HEK293T (cell line): ENCODE results near the gene PLCD1.
"Not testable (repeated sequence)": the region's sequence is repeated elsewhere in the genome, so short reads cannot be mapped to it uniquely, and the experiment has no call there.

ENCODE experiments used
- CTCF ChIA-PET: fragments of 350-600 bp; formaldehyde crosslinking; extraction: SDS; loops from one replicate; lab custom pipeline; 2021; ENCODE audit warnings: antibody characterized with exemption, inconsistent platforms; lab: Yijun Ruan, JAX
- POLR2A ChIA-PET: fragments of 350-600 bp; formaldehyde crosslinking; extraction: SDS; loops from one replicate; lab custom pipeline; 2020; ENCODE audit warnings: antibody characterized with exemption, inconsistent platforms; lab: Yijun Ruan, JAX
- DNase-seq: peaks from one replicate; pipeline ENCODE4 v3.0.0; 2012; ENCODE audit warnings: mixed read lengths; ENCODE audit errors: extremely low spot score
- ARNT ChIP-seq: fragments of 450-650 bp; IDR thresholded peaks from 2 replicates; pipeline ENCODE4 v1.6.1; 2017; ENCODE audit warnings: mild to moderate bottlenecking
- BHLHE40 ChIP-seq: fragments of 450-650 bp; IDR thresholded peaks from 2 replicates; pipeline ENCODE4 v1.6.1; 2016; ENCODE audit warnings: mild to moderate bottlenecking, moderate library complexity, borderline replicate concordance
- CTBP1 ChIP-seq: fragments of 450-650 bp; IDR thresholded peaks from 2 replicates; pipeline ENCODE4 v1.6.1; 2016; ENCODE audit warnings: borderline replicate concordance
- ELF4 ChIP-seq: fragments of 450-650 bp; IDR thresholded peaks from 2 replicates; pipeline ENCODE4 v1.6.1; 2017; ENCODE audit warnings: antibody characterized with exemption
- FOXA1 ChIP-seq: fragments of 450-650 bp; IDR thresholded peaks from 2 replicates; pipeline ENCODE4 v1.6.1; 2016; ENCODE audit warnings: mild to moderate bottlenecking
- FOXK2 ChIP-seq: fragments of 450-650 bp; IDR thresholded peaks from 2 replicates; pipeline ENCODE4 v1.6.1; 2016; ENCODE audit warnings: mild to moderate bottlenecking
- FOXM1 ChIP-seq: fragments of 450-650 bp; IDR thresholded peaks from 2 replicates; pipeline ENCODE4 v1.6.1; 2017; ENCODE audit warnings: mild to moderate bottlenecking, borderline replicate concordance
- HDGF ChIP-seq: fragments of 450-650 bp; IDR thresholded peaks from 2 replicates; pipeline ENCODE4 v1.6.1; 2017; ENCODE audit warnings: antibody characterized with exemption, borderline replicate concordance
- L3MBTL2 ChIP-seq: fragments of 450-650 bp; conservative IDR thresholded peaks from 2 replicates; pipeline ENCODE4 v1.6.1; 2016; ENCODE audit warnings: mild to moderate bottlenecking
- LEF1 ChIP-seq: fragments of 450-650 bp; IDR thresholded peaks from 2 replicates; pipeline ENCODE4 v1.6.1; 2017; ENCODE audit warnings: mild to moderate bottlenecking, borderline replicate concordance
- NFRKB ChIP-seq: fragments of 450-650 bp; IDR thresholded peaks from 2 replicates; pipeline ENCODE4 v1.6.1; 2016; ENCODE audit warnings: mild to moderate bottlenecking, moderate library complexity
- SP1 ChIP-seq: fragments of 450-650 bp; IDR thresholded peaks from 2 replicates; pipeline ENCODE4 v1.6.1; 2017
- SUZ12 ChIP-seq: fragments of 450-650 bp; IDR thresholded peaks from 2 replicates; pipeline ENCODE4 v1.6.1; 2016; ENCODE audit warnings: mild to moderate bottlenecking
- TARDBP ChIP-seq: fragments of 450-650 bp; IDR thresholded peaks from 2 replicates; pipeline ENCODE4 v1.6.1; 2016
- ZNF384 ChIP-seq: fragments of 450-650 bp; IDR thresholded peaks from 2 replicates; pipeline ENCODE4 v1.6.1; 2016
- TF ChIP-seq, protein P1 (sequence below): fragments of 450-650 bp; IDR thresholded peaks from 2 replicates; pipeline ENCODE4 v1.6.1; 2016

The PLCD1 gene

DNA sequence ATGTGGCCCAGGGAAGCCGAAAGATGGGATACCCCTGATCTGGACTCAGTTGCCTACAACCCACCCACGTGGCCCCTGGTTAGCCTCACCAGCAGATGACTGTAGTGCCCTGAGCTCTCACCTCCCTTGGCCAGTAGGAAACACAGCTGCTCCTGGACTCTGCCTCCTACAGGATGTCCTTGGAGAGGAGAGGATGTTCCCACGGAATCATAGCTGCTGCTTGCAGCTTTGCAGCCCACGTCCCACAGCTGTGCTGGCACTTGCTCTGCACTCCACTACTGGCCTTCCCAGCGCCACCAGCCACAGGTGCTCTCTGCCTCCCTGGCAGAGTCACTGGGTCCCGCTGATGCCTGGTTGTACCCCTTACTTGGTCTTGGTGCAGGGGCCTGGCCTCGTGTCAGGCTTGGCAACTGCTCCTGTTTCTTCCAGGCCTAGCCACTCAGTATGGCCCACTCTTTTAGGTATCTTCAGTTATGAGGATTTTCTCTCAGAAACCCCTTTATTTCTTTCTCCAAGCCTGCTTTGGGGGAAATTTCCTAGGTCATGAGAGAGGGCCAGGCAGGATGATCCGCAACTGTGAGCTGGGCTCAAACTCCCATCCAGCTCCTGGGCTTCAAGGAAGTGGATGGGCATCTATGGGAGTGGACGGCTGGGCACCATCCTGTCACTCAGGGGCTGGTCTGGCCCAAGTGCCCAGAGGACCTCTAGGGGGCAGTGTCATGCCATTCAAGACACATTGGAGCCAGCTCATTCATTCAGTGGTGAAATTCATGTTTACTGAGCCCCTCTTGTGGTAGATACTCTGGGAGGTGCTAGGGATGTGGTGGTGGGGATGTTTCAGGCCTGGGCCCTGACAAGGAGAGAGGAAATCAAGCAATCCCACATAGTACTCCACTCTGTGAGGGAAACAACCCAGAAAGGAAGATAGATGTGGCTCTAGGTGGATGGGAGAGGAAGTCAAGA is 55.0 kb downstream of the PLCD1 start:
- POLR2A ChIA-PET, result interaction anchor here (1.2 to 1.7 kb wide), 2 partner anchors 22 to 190 kb away, joined by 3 to 6 read pairs; partner anchors contain the start of gene OXSR1
- CTCF ChIA-PET, result interaction anchor here (0.6 to 2.0 kb wide), 9 partner anchors 8 to 93 kb away, joined by 3 to 19 read pairs (median 4); no protein-coding TSS in a partner anchor
- peak; percentile 72 for DNase-seq
- TF ChIP-seq LEF1 (no peak), FOXM1 (no peak), HDGF (no peak), FOXA1 (no peak)
- TF ChIP-seq, protein P1, sequence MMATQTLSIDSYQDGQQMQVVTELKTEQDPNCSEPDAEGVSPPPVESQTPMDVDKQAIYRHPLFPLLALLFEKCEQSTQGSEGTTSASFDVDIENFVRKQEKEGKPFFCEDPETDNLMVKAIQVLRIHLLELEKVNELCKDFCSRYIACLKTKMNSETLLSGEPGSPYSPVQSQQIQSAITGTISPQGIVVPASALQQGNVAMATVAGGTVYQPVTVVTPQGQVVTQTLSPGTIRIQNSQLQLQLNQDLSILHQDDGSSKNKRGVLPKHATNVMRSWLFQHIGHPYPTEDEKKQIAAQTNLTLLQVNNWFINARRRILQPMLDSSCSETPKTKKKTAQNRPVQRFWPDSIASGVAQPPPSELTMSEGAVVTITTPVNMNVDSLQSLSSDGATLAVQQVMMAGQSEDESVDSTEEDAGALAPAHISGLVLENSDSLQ, result peak; percentile 91

DNA sequence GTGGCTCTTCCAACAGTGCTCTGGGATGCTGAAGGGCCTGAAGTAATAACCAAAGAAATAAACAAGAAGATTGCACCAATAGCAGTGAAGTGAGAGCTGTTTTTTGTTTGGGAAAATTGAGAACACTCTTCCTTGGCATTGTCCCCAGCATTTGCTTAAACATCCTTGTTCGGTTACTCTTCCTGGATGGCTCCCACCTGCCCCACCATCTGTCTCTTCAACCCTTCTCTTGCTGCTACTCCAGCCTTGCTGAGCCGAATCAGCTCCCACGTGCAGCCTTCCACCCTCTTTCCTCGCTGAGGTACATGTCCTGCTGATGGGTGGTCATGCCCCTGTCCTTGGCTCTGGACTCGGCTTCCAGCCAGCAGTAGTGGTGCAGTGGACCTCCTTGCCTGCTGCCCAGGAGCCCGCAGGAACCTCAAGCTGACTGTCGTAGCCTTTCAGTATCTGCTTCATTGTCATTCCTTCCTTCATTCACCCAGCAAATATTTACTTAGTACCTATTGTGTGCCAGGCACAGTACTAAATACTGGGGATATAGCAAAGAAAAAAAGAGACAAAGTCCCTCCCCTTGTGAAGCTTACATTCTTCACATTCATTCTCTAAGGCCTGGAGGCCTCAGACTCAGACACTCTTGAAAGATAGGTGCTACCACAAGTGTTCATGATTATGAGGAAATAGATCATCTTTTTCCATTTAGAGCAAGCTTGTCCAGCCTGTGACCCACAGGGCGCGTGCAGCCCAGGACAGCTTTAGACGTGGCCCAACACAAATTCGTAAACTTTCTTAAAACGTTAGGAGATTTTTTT is 56.0 kb downstream of the PLCD1 start:
- DNase-seq, result no peak
- POLR2A ChIA-PET, result interaction anchor here (1.2 to 1.7 kb wide), 2 partner anchors 23 to 191 kb away, joined by 3 to 6 read pairs; partner anchors contain the start of gene OXSR1
- TF ChIP-seq ZNF384 (no peak), HDGF (no peak), NFRKB (no peak), FOXA1 (no peak), TARDBP (no peak), SP1 (no peak), L3MBTL2 (no peak), FOXK2 (no peak), LEF1 (no peak), SUZ12 (no peak), ELF4 (no peak), BHLHE40 (no peak)
- CTCF ChIA-PET, result interaction anchor here (1.2 to 2.0 kb wide), 3 partner anchors 11 to 30 kb away, joined by 4 to 19 read pairs (median 16); no protein-coding TSS in a partner anchor

- POLR2A ChIA-PET, CTCF ChIA-PET, DNase-seq: not testable (repeated sequence)
Observed at GRCh38 chr3:37972056-37972455, 57.4 kb downstream of the PLCD1 start.

DNA sequence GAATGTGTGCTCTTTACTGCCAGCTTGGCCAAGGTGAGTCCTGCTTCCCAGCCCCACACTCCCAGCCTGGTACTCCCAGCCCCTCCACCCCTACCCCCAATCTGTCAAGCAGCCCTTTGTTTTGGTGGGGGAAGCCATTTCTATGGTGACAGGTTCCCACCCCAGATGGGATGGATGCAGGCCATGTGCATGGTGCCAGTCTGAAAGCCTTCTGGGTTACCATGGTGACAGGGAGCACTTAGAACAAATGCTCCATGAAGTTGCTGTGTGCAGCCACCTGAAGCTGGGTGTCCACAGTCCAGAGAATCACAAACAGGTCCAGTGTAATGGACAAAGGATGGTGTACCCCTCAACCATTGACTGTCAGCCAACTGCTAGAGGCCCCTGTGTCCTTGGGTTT is 58.0 kb downstream of the PLCD1 start:
- CTCF ChIA-PET, result no interaction called here

DNA sequence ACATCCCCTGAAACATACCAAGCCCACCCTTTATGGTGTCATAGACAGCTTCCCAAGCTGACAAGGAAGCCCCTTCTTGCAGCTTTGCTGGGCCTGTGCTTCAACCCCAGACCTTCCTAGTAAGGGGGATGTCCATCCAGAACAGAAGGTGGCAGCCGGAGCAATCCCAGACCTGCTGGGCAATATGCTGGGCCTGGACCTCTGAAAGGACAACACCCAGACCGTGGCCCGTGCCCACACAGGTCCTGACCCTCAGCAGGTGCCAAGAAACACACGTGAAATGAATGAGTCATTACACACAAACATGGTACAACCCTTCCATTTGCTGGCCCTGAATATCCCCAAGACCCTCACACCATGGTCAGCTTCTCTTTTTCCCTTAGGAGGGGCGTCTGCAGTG is 58.6 kb downstream of the PLCD1 start:
- DNase-seq, result no peak
- POLR2A ChIA-PET, result no interaction called here

More for the DNA sequence above, 58.0 kb downstream of the PLCD1 start:
- TF ChIP-seq FOXM1 (no peak), FOXK2 (no peak), L3MBTL2 (no peak), SP1 (no peak), ZNF384 (no peak), ELF4 (no peak)
- TF ChIP-seq, protein P1, result no peak
- POLR2A ChIA-PET, result no interaction called here
- DNase-seq, result no peak

More for the DNA sequence above, 58.6 kb downstream of the PLCD1 start:
- CTCF ChIA-PET, result no interaction called here
- TF ChIP-seq L3MBTL2 (no peak), FOXK2 (no peak), ARNT (no peak), SP1 (no peak), NFRKB (no peak), HDGF (no peak), FOXA1 (no peak), FOXM1 (no peak), ZNF384 (no peak), ELF4 (no peak), LEF1 (no peak), BHLHE40 (no peak), TARDBP (no peak), SUZ12 (no peak), CTBP1 (no peak)
- TF ChIP-seq, protein P1, result no peak
